OCI-LY7 (cell line): ENCODE measurements around the gene TRANK1. TPM values are rescaled to one million over a fixed set of nuclear protein-coding genes. Genes with fewer than 3 reads are reported as not detected.

Experiments used
- BruUV-seq: library from RNA; stranded (reverse); fragments of 400-500 nt; replicated peaks from 2 replicates; lab custom pipeline; 2021; lab: Mats Ljungman, UMichigan
- CTCF ChIA-PET: fragments of 300-600 bp; sonication (Branson Sonifier 250); formaldehyde crosslinking; loops from one replicate; lab custom pipeline; 2022; ENCODE audit warnings: antibody characterized with exemption; ENCODE audit not compliant: unreplicated experiment; lab: Charles Lee
- POLR2A ChIA-PET: fragments of 300-600 bp; sonication (Branson Sonifier 250); formaldehyde crosslinking; loops from one replicate; lab custom pipeline; 2022; ENCODE audit warnings: antibody characterized with exemption; lab: Charles Lee
- DNase-seq: peaks from one replicate; pipeline ENCODE4 v3.0.0-alpha.2; 2015; ENCODE audit warnings: low spot score
- H2AFZ ChIP-seq: fragments of 200-600 bp; sonication (generic), shearing (Covaris generic); 2 replicates; pipeline ENCODE4 v1.6.1; 2014; ENCODE audit warnings: mild to moderate bottlenecking, antibody characterized with exemption, low read length, moderate library complexity
- H3K27ac ChIP-seq: fragments of 200-600 bp; sonication (generic); 2 replicates; pipeline ENCODE4 v1.5.1; 2014; ENCODE audit warnings: mixed run types, low read depth, mild to moderate bottlenecking, moderate library complexity, low read length, inconsistent platforms; ENCODE audit not compliant: poor library complexity, severe bottlenecking
- H3K36me3 ChIP-seq: fragments of 200-600 bp; sonication (generic); 2 replicates; pipeline ENCODE4 v1.6.1; 2014; ENCODE audit warnings: mild to moderate bottlenecking, antibody characterized with exemption, low read length, moderate library complexity, mixed read lengths; ENCODE audit not compliant: insufficient read depth
- H3K4me1 ChIP-seq: fragments of 200-600 bp; sonication (generic); 2 replicates; pipeline ENCODE4 v1.5.1; 2014; ENCODE audit warnings: mild to moderate bottlenecking, low read length; ENCODE audit not compliant: insufficient read depth, poor library complexity, severe bottlenecking
- H3K4me2 ChIP-seq: fragments of 200-600 bp; sonication (generic); 2 replicates; pipeline ENCODE4 v1.6.1; 2014; ENCODE audit warnings: mild to moderate bottlenecking, low read length
- H3K4me3 ChIP-seq: fragments of 200-600 bp; sonication (generic); 2 replicates; pipeline ENCODE4 v1.5.1; 2014; ENCODE audit warnings: mild to moderate bottlenecking, low read depth, low read length; ENCODE audit not compliant: poor library complexity, severe bottlenecking
- H3K79me2 ChIP-seq: fragments of 200-600 bp; sonication (generic); 2 replicates; pipeline ENCODE4 v1.6.1; 2016; ENCODE audit warnings: low read depth, mild to moderate bottlenecking, low read length, moderate library complexity, mixed read lengths; ENCODE audit not compliant: insufficient read depth
- H3K9me2 ChIP-seq: fragments of 200-600 bp; sonication (generic); 2 replicates; pipeline ENCODE4 v1.6.1; 2016; ENCODE audit warnings: mild to moderate bottlenecking, low read length, mixed read lengths; ENCODE audit not compliant: insufficient read depth
- H3K9me3 ChIP-seq: fragments of 200-600 bp; sonication (generic); 2 replicates; pipeline ENCODE4 v1.6.1; 2014; ENCODE audit warnings: mild to moderate bottlenecking, mixed run types, low read length, mixed read lengths
- H4K20me1 ChIP-seq: fragments of 200-600 bp; sonication (generic); 2 replicates; pipeline ENCODE4 v1.6.1; 2014; ENCODE audit warnings: mild to moderate bottlenecking, antibody characterized with exemption, low read length, moderate library complexity, mixed read lengths; ENCODE audit not compliant: insufficient read depth
- CTCF ChIP-seq: fragments of 200-600 bp; sonication (generic); conservative IDR thresholded peaks from 2 replicates; pipeline ENCODE4 v1.5.1; 2014; ENCODE audit warnings: mild to moderate bottlenecking, antibody characterized with exemption, low read length, moderate library complexity, mixed read lengths
- EZH2phosphoT487 ChIP-seq: fragments of 200-600 bp; sonication (generic); IDR thresholded peaks from 2 replicates; pipeline ENCODE4 v1.6.1; 2018; ENCODE audit warnings: low read depth, borderline replicate concordance, mild to moderate bottlenecking, mixed run types, antibody characterized with exemption, low read length, moderate library complexity, mixed read lengths
- intact Hi-C: fragments of 100-400 bp; cut with micrococcal nuclease; formaldehyde crosslinking; loops from one replicate; pipeline ENCODE4 v1.10.0; 2022; ENCODE audit not compliant: unreplicated experiment
- total RNA-seq, 2 experiments: library from RNA; depleted of rRNA in 1 of 2; stranded (reverse); fragments of >200 nt in 1 of 2; shearing (Covaris generic) in 1 of 2; gene quantifications; 2 replicates each; pipeline ENCODE4 v1.2.3, GENCODE V29; 2014 to 2022

Gene TRANK1
- total RNA-seq, 2 experiments from 2014 or later, result 34.9 to 57.1 TPM

GRCh38 chr3:36992806-36993325 is 48.0 kb upstream of the TRANK1 start, which contains the start of gene EPM2AIP1:
EPM2AIP1 (minus strand) TSS chr3:36993131; CDS start chr3:36993077, 54 bp downstream.
- TF ChIP-seq CTCF (peak; percentile 54), EZH2phosphoT487 (no peak)
- H3K4me3 ChIP-seq, result peak within 1 kb of the TSS; percentile 83
- H3K9me2 ChIP-seq, result no peaks in the 10 kb centered on the region
- CTCF ChIA-PET, result interaction anchor here (0.8 to 2.4 kb wide), 5 partner anchors 23 to 116 kb away, joined by 3 to 7 read pairs (median 4); partner anchors contain the start of gene TRANK1
- peak within 1 kb of the TSS; percentile 79 for H2AFZ ChIP-seq
- peak within 1 kb of the TSS; percentile 94 for H3K4me2 ChIP-seq
- peaks cover 33% of the 10 kb centered on the region for H3K4me1 ChIP-seq
- peak within 1 kb of the TSS; percentile 81 for H3K27ac ChIP-seq
- H3K9me3 ChIP-seq, result no peaks in the 10 kb centered on the region
- H3K36me3 ChIP-seq, result peaks cover 72% of the 10 kb centered on the region
- BruUV-seq, result no TSS peak
- POLR2A ChIA-PET, result interaction anchor here (0.7 to 4.2 kb wide), 24 partner anchors 12 to 189 kb away, joined by 3 to 21 read pairs (median 4); no protein-coding TSS in a partner anchor
- peaks cover 82% of the 10 kb centered on the region for H3K79me2 ChIP-seq
- intact Hi-C loops, result loop anchor here (2.0 kb wide), 1 partner anchor 80 kb away; no protein-coding TSS in a partner anchor
- no peak for DNase-seq
- H4K20me1 ChIP-seq, result peaks cover 38% of the 10 kb centered on the region

GRCh38 chr3:36991923-36992805 is 47.3 kb upstream of the TRANK1 start:
- DNase-seq, result peak; percentile 31
- peaks cover 70% of the 10 kb centered on the region for H3K36me3 ChIP-seq
- TF ChIP-seq CTCF (no peak), EZH2phosphoT487 (no peak)
- peak overlapping the region; percentile 78 for H3K4me3 ChIP-seq
- peaks cover 88% of the 10 kb centered on the region for H3K79me2 ChIP-seq
- intact Hi-C loops, result loop anchor here (2.0 kb wide), 1 partner anchor 79 kb away; no protein-coding TSS in a partner anchor
- peak overlapping the region; percentile 88 for H3K4me2 ChIP-seq
- POLR2A ChIA-PET, result interaction anchor here (0.5 to 4.2 kb wide), 23 partner anchors 11 to 221 kb away, joined by 3 to 21 read pairs (median 4); no protein-coding TSS in a partner anchor
- H3K27ac ChIP-seq, result peak overlapping the region; percentile 76
- H3K9me2 ChIP-seq, result no peaks in the 10 kb centered on the region
- TSS peak; percentile 54 for BruUV-seq
- H2AFZ ChIP-seq, result peak overlapping the region; percentile 6; the same call in 1 of the 2 replicates
- CTCF ChIA-PET, result interaction anchor here (0.8 to 2.4 kb wide), 4 partner anchors 22 to 115 kb away, joined by 3 to 7 read pairs (median 4); partner anchors contain the start of gene TRANK1
- no peaks in the 10 kb centered on the region for H3K9me3 ChIP-seq
- H4K20me1 ChIP-seq, result peaks cover 41% of the 10 kb centered on the region
- H3K4me1 ChIP-seq, result peaks cover 36% of the 10 kb centered on the region
